Inflammatory macrophage treated with lipopolysaccharide for 1 hour (primary cell): ENCODE results near the gene NOS3.

ENCODE experiments used
- DNase-seq, 2 donors: peaks; one replicate each; pipeline ENCODE4 v3.0.0-alpha.2; 2020 to 2022

The NOS3 gene

DNA sequence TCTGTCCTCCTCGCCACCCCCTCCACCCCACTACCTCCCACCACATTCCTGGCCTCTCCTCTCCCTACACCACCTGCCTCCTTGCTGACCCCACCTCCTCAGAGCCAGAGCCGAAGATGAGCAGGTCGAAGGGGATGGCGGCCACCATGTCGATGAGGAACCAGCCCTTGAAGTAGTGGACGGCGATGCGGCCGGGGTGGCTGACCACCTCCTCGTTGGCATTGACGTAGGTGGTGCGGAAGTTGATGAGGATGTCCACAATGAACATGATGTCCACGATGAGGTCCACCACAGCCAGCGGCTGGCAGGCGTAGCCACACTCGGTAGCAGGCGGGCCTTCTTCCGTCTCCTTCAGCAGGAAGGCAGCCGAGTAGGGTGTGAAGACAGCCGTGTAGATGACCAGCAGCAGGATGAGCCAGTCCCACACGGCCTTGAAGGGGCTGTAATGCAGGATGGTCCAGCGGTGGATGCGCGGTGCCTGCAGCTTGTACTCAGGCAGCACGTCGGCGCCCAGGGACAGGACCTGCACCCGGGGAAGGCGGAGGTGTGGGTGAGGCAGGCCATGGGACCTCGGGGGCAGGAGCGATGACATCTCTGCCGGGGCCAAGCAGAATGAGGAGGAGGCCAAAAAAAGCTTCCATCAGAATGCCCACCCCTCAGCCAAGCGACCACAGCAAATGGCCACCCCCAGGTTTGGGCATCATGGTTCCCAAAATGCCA lies 38.3 kb upstream of the NOS3 start:
- DNase-seq: no peak

DNA sequence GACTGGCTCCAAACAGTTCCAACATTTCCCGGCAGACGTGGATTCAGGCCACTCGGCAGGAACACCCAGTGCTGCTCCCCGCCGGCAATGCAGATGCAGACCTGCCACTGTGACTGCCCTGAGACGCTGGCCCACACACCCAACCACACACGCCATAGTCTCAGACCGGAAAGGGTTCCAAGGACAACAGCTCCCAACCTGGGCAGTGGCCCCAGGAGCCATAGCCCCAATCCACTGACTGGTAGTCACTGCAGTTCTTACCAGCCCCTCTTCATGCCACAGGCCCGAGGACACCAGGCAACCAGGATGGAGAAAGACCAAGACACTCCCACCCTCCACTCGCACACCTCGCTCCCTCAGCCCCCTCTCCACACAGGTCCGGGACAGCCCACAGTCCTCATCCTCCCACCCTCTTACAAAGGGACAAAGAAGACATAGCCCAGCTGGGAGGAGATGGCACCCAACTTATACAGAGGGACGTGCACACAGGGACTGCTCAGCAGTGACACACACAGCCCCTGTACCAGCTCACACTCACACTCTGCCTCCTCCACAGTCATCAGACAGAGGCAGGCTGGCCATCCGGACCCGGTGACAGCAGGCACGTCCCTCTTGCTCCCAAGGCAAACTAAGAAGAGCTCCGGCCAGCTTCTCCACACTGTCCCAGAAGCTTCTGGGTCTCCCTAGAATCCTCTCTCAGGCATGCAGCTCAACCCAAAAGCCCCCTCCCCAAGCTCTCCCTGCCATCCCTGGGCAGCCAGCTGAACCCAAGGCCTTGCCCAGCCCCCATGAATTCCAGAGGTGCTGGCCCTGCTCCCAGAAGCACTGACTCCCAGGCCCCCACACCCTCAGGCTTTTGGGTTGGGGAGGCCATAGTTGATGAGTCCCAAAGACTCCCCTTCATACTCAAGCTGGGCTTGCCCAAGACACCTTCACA lies 37.5 kb upstream of the NOS3 start:
- DNase-seq: no peak

DNA sequence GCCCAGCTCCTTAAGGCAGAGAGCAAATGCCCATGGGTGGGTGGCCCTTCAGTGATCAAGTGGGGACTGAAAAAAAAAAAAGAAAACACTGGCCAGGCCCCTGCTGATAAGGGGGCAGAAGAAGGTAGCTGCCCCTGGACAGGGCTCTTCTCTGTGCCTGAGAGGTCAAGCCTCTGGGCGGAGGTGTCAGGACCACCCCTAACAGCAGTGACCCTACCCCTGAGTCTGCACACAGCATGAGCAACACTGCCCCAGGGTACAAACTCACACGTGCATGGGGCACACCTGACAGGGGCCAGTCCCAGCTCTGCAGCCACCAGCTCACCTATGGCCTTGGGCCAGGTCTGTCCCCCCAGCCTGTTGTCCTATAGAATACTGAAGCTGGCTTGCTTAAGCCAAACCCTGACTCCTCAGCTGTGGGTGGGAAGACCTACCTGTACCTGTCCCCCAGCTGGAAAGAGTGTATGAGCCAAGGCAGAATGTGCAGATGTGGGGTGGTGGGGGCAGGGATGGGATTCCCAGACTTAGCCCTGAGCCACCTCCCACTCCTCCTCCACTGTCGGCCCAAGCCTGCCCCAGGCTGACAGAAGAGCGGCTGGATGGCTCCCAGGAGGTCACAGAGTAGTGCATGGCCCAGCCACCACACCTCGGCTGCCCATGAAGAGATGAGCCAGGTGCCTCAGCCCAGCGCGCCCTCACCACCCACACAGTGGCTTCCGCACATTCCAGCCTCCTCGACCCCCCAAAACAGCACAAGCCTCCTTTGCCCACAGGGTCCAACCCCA lies 36.4 kb upstream of the NOS3 start:
- DNase-seq: no peak

DNA sequence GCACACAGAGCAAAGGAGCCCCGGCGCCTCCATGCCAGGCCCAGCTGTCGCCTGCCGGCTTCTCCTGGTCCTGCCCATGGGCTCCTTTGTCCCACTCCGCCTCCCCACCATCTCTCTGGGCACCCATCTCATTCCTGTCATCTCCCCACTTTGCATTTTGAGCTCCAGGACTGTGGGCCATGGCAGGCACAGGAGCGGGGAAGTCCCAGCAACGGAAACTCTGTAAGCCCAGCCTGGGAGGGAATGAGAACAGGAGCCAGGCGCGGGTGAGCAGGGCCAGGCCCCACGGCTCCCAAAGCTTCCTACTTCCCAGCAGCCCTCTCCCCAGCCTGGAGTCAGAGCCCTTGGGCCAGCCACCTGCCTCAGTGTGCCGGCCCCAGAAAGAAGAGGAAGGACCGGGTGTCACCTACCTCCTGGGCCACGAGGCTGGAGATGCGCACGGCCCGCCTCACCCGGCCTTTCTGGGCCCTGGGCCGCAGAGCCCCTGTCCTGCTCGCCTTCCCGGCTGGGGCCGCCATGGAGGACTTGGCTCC lies 35.8 kb upstream of the NOS3 start:
- no peak for DNase-seq

DNA sequence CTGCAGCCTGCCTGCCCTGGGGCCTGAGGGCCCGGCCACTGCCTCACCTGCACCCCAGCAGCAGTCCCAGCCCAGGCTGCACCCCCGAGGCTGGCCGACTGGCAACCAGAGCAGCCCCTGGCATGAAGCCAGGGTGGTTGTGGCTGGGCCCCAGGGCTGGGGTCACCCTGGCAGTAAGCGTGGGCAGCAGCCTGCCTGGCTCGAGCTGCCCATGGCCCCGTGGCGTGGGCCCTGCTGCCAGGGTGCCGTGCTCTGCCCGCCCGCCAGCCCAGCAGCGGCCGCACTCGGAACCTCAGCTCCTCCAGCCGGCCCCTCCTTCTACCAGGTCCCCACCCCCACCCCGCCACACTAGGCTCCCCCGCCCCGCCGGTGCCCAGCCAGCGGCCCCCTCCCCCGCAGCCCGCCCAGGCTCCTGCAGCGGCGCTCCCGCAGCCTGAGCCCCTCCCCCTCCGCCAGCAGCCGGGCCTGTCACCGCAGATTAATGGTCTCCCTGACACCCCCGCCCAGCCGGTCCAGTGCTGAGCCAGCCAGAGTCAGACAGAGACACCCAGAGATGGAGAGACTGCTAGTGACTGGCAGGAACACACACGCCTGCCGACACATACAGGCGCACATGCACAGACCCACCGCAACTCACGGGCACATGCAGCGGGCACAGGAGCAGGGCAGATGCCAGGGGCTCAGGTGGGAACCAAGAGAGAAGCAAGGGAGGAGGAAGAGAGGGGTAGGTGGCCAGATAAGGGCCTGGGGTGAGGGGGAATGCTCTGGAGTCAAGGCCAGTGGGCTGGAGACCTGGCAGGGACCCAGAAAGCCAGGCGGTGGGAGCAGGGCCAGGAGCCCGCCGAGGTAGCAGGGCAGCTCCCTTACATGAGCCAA lies 35.1 kb upstream of the NOS3 start:
- no peak for DNase-seq

DNA sequence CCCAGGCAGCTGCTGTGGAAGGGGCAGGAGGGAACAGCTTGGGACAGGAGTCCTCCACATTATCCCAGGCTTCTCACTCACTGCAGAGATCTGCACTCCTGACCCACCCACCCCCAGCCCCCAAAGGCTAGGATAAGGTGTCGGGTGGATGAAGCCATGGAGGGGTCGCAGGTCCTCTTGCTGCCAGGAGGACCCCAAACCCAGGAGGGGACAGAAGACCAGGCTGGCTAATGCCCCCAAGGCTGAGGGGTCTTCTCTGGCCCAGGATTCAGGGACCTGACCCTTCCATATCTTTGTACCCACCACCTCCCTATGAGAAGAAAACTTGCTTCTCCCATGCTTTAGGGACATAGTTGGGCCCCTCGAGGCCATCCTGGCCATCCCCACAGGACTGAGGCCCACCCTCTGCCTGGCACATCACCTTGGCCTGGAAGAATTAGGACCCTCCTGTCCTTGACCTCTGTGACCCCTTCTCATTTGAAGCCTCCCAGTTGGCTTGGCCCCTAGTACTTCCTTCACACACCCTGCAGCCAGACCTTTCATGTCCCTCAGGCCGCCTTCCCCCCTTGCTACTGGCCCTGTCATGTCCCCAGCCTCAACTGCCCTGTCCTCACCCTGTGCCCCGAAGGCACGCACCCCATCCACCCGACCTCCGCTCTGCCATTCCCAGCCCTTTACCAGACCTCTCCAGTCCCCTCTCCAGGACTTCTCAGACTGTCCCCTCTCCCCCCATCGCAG lies 34.3 kb upstream of the NOS3 start:
- DNase-seq: no peak

DNA sequence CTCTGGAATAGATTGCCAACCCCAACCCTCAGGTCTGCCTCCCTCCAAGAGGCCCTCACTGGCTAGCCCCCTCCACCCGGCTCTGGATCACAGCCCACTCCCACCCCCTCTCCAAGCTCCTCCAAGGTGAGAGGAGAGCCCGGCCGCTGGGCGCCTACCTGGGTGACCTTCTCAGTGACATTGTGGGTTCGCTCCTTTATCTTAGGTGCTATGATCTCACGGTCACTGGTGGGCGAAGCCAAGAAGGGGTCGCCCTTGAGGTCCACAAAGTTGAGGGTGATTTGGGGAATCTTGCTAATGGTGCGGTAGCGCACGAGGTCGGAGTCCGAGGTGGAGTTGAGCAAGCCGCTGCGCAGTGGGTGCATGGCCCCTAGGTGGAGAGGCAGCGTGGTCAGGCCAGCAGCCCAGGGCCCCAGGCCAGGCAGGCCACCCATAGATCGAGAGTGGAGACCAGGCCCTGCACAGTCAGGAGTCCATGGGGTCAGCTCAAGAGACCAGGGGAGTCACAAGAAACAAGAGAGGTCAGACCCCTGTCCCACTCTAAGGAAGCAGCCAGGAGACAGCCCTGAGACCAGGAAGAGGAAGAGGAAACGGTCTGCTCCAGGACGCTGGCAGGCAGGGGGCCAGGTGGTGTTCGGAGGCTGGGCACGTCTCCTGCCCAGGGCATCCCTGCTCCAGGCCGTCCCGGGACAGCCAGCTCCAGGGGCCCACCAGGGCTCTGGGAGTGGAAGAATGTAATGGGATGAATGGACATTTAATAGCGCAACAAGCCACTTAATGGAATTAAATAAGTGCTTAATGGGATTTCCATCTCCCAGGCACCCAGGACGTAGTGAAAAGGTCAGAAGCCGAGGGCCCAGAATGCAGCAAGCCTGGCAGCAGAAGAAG lies 33.4 kb upstream of the NOS3 start:
- no peak for DNase-seq

DNA sequence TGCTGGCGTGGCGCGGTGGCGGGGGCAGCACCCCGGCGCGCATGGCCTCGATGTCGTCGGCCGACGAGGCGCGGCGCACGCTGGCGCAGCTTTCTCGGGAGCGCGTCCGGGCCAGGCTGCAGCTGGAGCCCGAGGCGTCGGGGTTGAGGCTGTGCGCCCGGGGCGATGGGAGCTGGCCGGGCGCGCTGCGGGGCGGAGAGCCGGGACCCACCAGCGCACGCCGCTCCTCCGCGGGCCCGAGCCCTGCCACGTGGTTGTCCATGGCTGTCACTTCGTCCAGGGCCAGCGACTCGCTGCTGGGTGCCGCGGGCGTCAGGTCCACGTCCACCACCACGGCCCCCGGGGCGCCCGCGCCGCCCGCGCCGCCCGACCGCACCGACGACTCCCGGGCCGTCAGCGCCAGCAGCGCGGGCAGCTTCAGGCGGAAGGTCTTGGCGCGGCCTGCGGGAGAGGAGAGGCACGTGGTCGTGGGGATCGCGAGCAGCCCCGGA lies 32.7 kb upstream of the NOS3 start:
- DNase-seq: no peak

DNA sequence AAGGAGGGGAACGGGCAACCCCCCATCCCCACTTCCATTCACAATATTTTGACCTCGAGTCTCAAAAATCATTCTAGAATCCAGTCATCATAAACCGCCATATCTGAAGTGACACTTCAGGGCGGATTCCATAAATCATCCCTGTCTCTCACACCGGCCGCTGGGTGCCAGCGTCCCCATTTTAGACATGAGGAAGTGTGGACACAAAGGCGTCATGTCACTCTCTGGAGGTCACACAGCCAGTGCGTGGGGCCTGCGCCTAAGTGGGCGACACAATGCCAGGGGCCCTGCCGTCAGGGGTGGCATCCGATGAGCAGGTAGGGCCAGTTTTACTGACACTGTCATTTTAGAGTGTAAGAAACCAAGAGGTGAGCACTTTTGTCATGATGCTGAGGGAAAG lies 32.2 kb upstream of the NOS3 start:
- DNase-seq: no peak

DNA sequence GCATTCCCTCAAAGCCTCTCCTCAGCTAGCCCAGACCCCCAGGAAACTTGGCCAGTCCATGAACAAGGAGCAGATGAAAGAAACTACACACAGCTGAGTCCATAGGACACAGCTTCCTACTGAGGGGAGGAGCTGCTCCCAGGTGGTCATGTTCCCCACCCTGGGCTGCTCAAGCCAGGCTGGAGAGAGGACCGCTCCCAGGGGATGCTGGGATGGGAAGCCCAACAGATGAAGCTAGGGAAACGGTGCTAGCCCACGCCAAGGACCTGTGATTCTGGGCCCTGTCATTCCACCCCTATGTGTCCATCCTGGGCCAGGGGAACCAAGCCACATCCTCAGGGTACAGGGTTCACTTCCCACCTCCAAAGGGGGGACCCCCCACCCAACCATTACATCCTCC lies 31.7 kb upstream of the NOS3 start:
- DNase-seq: no peak

DNA sequence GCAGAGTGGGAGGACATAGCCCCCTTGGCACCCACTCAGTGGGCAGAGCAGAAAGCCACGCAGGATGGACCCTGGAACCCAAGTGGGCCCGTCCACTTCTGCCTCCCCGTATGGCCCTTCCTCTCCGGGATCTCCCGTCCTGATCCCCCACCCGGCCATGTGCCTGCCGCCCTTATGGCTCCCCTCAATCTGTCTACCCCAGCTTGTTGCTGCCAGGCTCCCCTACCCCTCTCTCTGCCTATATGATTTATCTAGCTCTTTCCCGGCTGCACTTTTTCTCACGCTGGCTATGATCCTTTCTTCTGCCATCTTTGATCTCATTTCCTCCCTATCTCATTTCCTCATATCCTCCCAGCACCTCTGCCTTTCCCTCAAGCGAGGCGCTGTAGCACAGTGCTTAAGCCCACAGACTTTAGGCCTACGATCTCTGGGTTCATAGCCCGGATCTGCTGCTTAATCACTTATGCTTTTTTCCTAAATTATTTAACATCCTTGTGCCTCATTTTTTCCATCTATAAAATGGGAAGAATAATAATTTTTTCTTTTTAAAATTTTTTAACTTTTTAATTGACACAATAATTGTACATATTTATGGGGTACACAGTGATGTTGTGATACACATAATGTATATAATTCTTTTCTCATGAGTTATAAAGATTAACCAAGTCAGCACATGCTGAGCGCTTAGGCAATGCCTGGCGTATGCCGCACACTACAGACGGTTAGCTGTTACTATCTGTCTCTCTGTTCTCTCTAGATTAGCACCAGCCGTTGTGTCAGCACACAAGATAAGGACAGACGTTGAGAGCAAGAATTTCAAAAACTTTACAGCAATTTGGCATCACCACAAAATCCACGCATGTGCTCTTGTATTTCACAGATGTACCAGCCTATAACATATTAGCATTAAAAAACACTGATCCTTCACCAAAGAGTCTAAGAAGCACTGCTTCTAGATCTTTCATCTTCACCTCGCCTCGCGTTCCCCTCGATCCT lies 30.8 kb upstream of the NOS3 start:
- no peak for DNase-seq

DNA sequence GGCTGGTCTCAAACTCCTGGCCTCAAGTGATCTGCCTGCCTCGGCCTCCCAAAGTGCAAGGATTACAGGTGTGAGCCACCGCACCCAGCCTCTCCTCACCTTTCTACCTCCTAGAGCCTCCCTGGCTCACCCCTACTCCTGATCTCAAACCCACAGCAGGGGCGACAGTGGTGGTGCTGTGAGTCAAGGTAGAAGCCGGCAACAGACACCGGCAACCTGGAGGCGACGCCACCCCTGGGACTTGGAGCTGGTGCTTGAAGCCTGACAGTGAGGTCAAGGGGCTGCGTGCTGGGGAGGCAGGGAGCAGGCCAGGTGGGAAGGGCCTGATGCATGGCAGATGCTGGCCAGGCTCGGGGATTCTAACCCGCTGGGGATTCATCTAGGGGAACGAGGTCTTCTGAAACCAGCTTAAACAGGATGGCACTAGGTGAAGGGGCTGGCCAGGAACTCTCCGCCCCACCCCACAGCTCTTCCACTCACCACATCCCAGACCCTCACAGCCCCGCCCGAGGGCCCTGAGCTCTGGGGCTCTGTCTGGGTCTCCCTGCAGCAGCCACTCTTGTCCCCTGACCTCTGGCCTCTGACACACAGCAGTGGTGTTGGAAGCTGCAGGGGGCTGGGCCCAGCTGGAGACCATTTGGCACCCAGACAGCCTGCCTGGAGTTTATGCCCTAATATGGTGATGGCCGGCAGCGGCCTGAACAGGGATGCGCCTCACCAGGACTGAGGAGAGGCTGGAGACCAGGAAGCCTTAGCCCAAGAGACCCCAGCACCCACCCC lies 29.1 kb upstream of the NOS3 start:
- no peak for DNase-seq

DNA sequence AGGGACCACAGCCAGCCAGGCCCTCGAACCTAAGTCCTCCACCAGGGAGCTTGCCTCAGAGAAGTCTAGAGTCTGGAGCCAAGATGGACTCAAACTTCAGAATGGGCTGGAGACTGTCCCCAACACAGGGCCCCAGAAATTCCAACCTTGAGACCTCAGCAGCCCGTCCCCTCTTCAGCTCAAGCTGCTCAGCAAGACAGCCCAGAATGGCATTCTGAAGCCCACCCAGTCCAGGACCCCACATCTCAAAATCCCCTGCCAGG lies 28.6 kb upstream of the NOS3 start:
- DNase-seq: no peak

DNA sequence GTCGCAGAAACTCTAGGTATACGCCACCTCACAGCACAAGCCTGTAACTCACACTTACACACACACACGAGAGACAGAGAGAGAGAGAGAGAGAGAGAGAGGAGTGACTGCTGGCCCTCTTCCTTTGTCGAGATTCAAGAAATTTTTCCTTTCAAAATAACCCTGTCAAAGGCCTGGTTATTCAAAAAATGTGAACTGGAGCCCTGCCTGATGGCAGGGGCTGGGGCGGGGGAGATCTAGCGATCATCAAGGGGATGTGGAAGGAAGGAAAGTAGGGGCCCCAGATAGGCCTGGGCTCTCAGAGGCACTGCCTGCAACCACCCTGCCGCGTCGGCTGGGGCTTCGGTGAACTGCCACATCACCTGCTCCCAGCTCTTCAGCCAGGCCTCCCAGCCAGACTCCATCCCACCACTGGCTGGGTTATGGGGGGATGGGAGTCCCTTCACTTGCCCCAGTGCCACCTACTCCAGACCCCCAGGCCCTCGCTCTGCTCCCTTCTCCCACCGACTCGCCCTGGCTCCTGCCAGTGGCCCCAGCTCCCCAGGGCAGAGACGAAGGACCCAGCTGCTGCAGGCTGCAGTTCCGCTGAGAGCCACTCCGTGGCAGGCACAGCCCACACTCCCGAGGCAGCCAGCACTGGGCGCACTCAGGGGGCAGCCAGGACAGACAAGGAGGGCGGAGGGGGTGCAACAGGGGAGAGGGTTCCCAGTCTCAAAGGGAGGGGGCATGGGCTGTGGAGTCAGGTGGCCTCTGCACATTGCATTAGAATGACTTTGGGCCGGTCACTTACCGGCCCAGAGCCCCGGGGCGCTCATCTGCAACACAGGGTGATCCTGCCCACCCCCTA lies 28.0 kb upstream of the NOS3 start:
- DNase-seq: peak in 1 of 2 donors; percentile 53

DNA sequence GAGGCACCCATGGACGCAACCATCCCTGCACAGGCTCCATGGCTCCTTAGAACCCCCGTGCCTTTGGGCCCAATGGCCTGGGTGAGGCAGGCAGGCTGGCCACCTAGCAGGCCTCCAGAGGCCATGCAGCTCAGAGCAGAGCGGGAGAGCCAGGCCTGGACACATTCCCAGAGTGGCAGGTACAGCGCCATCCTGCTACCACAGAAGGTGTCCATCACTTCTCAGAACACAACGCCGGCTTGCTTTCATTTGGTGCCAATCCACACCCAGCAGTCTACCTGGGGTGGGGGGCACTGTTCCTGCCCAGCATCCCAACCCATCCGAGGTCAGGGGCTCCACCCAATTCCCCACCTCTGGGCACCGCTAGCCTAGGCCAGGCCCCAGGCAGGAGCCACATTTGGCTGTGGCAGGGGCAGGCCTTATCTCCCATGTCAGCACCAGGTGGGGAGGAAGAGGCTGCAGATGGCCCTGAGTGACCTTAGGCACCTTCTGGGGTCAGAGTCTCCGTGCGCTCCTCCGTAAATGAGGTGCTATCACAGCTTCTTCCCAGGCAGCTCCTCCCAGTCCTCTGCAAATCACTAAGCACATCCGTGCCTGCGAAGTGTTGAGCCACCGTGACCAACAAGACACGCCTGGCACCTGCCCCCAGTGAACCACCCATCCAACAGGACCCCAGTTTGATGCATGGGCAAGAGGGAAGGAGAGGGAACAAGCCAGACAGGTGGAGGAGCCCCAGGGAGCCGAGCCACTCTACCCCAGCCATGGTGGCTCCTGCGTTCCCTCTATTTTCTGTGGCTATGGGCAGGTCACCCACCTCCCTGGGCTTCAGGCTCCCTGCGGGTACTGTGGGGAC lies 26.9 kb upstream of the NOS3 start:
- DNase-seq: no peak

DNA sequence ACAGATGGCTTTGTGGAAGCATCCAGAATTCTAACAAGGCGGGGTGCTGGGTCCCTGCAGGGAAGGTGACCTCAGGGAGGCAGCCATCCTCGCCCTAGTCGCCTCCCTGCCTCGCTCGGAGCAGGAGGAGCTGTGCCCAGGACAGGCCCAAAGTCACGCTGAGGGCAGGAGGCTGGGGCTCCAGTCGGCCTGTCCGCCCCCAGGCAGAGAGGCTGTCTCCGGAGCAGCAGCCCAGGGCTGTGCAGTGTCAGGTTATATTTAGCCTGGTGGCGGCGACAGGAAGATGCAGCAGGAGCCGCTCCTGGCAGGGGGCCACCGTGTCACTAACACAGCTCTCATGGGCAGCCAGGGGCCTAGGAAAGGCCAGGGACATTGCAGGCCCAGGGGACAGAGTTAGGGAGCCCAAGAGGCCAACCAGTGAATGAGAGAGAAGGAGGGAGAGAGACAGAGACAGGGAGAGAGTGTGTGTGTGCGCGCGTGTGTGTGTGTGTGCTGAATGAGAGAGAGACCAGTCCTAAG lies 26.2 kb upstream of the NOS3 start:
- DNase-seq: no peak
